ENCODE measurements around the gene NEIL1.
A peak's percentile ranks its signal among the peaks of the same experiment; 100 is the strongest.

The NEIL1 gene

DNA sequence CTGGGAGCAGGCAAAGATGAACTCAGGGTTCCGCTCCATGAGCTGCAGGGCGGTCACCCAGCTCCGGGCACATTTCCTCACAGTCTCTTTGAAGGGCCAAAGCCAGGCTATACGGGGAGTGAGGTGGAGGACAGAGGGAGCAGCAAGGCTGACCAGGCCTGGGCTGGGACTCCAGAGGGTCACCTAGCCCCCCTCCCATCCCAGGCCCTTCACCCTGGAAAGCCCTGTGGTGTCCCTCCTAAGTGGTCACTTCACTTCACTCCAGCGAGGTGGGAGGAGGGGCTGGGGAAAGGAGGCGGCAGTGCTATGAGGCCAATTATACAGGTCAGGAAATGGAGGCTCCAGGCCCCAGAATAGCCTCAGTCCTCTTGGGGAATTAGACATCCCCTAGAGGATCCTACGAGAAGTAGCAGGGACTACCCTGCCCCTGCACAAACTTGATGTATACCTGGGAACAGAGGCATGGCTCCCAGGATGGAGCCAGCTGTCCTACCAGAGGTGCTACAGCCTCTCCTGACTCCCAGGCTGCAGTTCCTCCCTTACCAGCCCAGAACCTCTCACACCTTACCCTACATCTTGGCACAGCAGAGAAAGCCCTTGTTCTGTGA is 15.9 kb downstream of the NEIL1 start:
- in situ Hi-C loops (cut with HindIII; ENCODE audit: low sequenced_read_pairs): no loop called here
- DNase-seq (ENCODE audit: low read depth): no peak
- TF ChIP-seq, protein P1, sequence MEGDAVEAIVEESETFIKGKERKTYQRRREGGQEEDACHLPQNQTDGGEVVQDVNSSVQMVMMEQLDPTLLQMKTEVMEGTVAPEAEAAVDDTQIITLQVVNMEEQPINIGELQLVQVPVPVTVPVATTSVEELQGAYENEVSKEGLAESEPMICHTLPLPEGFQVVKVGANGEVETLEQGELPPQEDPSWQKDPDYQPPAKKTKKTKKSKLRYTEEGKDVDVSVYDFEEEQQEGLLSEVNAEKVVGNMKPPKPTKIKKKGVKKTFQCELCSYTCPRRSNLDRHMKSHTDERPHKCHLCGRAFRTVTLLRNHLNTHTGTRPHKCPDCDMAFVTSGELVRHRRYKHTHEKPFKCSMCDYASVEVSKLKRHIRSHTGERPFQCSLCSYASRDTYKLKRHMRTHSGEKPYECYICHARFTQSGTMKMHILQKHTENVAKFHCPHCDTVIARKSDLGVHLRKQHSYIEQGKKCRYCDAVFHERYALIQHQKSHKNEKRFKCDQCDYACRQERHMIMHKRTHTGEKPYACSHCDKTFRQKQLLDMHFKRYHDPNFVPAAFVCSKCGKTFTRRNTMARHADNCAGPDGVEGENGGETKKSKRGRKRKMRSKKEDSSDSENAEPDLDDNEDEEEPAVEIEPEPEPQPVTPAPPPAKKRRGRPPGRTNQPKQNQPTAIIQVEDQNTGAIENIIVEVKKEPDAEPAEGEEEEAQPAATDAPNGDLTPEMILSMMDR (IDR thresholded peaks at IDR 0.05; ENCODE audit: low read depth, low read length, missing control alignments): no peak
- H3K4me3 ChIP-seq (ENCODE audit: low read depth, low read length): no peak overlapping the region

DNA sequence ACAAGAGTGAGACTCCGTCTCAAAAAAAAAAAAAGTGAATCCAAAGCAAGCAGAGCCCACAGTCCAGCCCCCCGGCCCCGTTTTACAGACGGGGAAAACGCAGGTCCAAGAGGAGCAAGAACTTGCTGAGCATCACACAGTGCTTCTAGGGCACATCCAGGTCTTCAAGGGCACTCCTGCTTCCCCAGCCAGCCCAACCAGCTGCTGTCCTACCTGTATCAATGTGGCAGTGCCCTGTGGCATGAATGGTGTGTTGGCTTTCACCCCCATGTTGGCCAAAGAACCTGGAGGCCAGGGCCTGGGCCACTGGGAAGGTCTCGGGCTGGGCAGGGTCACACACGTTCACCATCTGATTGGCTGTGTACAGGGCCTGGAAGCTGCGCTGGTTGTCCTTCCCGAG is 16.9 kb downstream of the NEIL1 start:
- DNase-seq (ENCODE audit: low read depth): no peak
- in situ Hi-C loops (cut with HindIII; ENCODE audit: low sequenced_read_pairs): no loop called here
- TF ChIP-seq, protein P1 (IDR thresholded peaks at IDR 0.05; ENCODE audit: low read depth, low read length, missing control alignments): no peak
- no peak overlapping the region for H3K4me3 ChIP-seq (ENCODE audit: low read depth, low read length)

DNA sequence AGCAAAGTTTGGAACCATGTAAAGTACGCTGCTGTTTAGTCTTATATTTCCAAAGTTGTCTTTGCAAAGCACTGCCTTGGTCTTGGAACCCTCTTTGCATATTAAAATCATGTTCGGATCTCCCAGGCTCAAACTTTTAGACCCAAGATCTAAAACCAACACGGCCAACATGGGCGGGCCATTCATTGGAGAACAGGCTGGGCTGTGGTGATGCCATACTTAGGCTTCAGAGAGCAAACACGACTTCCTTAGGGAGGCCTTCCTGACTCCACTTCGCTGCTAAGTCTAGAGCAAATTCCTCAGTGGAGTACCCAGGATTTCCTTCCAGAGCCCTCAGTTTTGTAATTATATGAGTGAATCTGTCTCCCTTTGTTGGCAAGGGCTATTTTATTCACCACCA is 18.0 kb downstream of the NEIL1 start:
- no peak overlapping the region for H3K4me3 ChIP-seq (ENCODE audit: low read depth, low read length)
- DNase-seq (ENCODE audit: low read depth): no peak
- TF ChIP-seq, protein P1 (IDR thresholded peaks at IDR 0.05; ENCODE audit: low read depth, low read length, missing control alignments): no peak
- in situ Hi-C loops (cut with HindIII; ENCODE audit: low sequenced_read_pairs): no loop called here

DNA sequence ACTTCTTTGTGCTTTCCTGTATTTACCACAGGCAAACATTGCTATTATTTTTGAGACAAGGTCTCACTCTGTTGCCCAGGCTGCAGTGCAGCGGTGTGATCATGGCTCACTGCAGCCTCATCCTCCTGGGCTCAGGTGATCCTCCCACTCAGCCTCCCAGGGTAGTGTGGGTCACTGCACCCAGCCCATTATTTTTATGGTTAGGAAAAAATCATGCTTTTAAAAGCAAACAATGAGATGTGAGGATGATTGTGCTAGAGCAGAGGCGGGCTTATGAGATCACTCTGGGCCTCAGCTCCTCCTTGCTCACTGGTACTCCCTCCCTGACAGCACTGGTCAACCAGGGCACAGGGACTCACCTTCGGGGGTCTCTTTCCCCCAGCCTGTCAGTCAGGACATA is 19.3 kb downstream of the NEIL1 start:
- in situ Hi-C loops (cut with HindIII; ENCODE audit: low sequenced_read_pairs): no loop called here
- no peak overlapping the region for H3K4me3 ChIP-seq (ENCODE audit: low read depth, low read length)
- no peak for DNase-seq (ENCODE audit: low read depth)
- TF ChIP-seq, protein P1 (IDR thresholded peaks at IDR 0.05; ENCODE audit: low read depth, low read length, missing control alignments): no peak

DNA sequence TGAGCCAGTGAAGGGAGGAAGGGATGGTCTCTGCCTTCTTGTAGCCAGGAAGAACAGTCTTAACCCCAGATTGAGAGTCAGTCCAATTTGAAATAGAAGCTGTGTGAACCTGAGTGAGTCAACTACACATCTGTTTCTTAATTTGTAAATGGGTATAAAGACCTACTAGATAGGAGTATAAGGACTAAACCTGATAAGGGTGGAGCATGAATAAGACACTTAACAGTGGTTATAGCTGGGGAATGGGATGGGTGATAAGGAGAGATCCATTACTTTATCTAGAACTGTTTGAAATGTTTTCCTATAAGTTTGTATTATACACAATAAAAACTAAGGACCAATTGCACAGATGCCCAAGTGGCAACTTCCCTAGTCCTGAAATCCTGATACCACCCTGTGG is 20.2 kb downstream of the NEIL1 start:
- in situ Hi-C loops (cut with HindIII; ENCODE audit: low sequenced_read_pairs): no loop called here
- TF ChIP-seq, protein P1 (IDR thresholded peaks at IDR 0.05; ENCODE audit: low read depth, low read length, missing control alignments): no peak
- no peak for DNase-seq (ENCODE audit: low read depth)

GRCh38 chr15:75367406-75367912 is 20.6 kb downstream of the NEIL1 start:
- peak overlapping the region; percentile 87 for H3K4me3 ChIP-seq (ENCODE audit: low read depth, low read length)
- in situ Hi-C loops (cut with HindIII; ENCODE audit: low sequenced_read_pairs): no loop called here
- DNase-seq (ENCODE audit: low read depth): no peak
- TF ChIP-seq, protein P1 (IDR thresholded peaks at IDR 0.05; ENCODE audit: low read depth, low read length, missing control alignments): no peak

More for the DNA sequence above, 20.2 kb downstream of the NEIL1 start:
- no peak overlapping the region for H3K4me3 ChIP-seq (ENCODE audit: low read depth, low read length)
